OCI-LY1 (cell line): ENCODE results near the gene ARF5.

Experiments used
- EZH2 ChIP-seq: fragments of 200-600 bp; sonication (generic), shearing (Covaris generic); IDR thresholded peaks from 2 replicates; pipeline ENCODE4 v1.8.0; 2017; ENCODE audit warnings: borderline replicate concordance, mixed run types, mild to moderate bottlenecking, antibody characterized with exemption, low read length, moderate library complexity, mixed read lengths
- TF ChIP-seq, protein P1 (sequence below): fragments of 200-600 bp; sonication (generic), shearing (Covaris generic); IDR thresholded peaks from 2 replicates; pipeline ENCODE4 v1.5.1; 2017; ENCODE audit warnings: mild to moderate bottlenecking, antibody characterized with exemption, low read length, moderate library complexity, mixed read lengths

DNA sequence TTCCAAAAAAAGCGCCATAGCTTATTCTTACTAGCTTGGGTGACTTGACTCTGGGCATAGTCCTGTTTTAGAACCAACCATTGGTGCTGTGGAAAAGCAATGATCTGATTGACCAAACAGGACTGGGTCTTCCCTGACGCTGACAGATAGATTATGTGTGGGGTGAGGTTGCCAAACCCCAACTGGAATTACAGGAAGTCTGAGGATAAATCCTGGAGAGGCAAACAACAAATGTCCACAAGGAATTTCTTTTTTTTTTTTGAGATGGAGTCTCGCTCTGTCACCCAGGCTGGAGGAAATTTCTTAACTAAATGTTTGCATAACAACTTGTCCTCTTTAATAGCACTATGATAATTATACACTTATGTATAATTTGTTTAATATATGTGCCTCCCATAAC lies 22.0 kb upstream of the ARF5 start:
- TF ChIP-seq, protein P1, sequence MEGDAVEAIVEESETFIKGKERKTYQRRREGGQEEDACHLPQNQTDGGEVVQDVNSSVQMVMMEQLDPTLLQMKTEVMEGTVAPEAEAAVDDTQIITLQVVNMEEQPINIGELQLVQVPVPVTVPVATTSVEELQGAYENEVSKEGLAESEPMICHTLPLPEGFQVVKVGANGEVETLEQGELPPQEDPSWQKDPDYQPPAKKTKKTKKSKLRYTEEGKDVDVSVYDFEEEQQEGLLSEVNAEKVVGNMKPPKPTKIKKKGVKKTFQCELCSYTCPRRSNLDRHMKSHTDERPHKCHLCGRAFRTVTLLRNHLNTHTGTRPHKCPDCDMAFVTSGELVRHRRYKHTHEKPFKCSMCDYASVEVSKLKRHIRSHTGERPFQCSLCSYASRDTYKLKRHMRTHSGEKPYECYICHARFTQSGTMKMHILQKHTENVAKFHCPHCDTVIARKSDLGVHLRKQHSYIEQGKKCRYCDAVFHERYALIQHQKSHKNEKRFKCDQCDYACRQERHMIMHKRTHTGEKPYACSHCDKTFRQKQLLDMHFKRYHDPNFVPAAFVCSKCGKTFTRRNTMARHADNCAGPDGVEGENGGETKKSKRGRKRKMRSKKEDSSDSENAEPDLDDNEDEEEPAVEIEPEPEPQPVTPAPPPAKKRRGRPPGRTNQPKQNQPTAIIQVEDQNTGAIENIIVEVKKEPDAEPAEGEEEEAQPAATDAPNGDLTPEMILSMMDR: no peak
- no peak for TF ChIP-seq EZH2
